Heart left ventricle (tissue), 16 donors: ENCODE results near the gene MAML3. TPM values are rescaled to one million over a fixed set of nuclear protein-coding genes. Genes with fewer than 3 reads are reported as not detected.

Experiments
- ATAC-seq, 4 donors: fragments of 200-7000 bp; cut with Tn5 transposase; one replicate each; pipeline ENCODE4 v1.9.1; 2020 to 2022; ENCODE audit warnings: moderate library complexity in 4 of 4, mild to moderate bottlenecking in 3 of 4, moderate number of reproducible peaks in 1 of 4
- DNase-seq, 5 donors: peaks; one replicate each; pipeline ENCODE4 v3.0.0-alpha.2; 2020
- H3K27ac ChIP-seq, 12 donors: fragments of 200-600 bp; sonication (generic) in 4 of 12; one replicate each; pipeline versions ENCODE4 v1.5.0 to v1.8.0; 2016 to 2022; ENCODE audit warnings: mild to moderate bottlenecking in 2 of 12
- H3K27me3 ChIP-seq, 9 donors: fragments of 200-600 bp; sonication (generic) in 2 of 9; one replicate each; pipeline versions ENCODE4 v1.5.1 to v1.8.0; 2016 to 2022; ENCODE audit warnings: mild to moderate bottlenecking in 3 of 9
- H3K36me3 ChIP-seq, 9 donors: fragments of 200-600 bp; sonication (generic) in 2 of 9; one replicate each; pipeline versions ENCODE4 v1.5.0 to v1.8.0; 2018 to 2022; ENCODE audit warnings: mild to moderate bottlenecking in 2 of 9
- H3K4me1 ChIP-seq, 12 donors: fragments of 200-600 bp; sonication (generic) in 4 of 12; one replicate each; pipeline versions ENCODE4 v1.5.0 to v1.8.0; 2016 to 2022; ENCODE audit warnings: mild to moderate bottlenecking in 3 of 12
- H3K4me3 ChIP-seq, 12 donors: fragments of 200-600 bp; sonication (generic) in 4 of 12; one replicate each; pipeline versions ENCODE4 v1.5.0 to v1.8.0; 2017 to 2022; ENCODE audit warnings: mild to moderate bottlenecking in 9 of 12, moderate library complexity in 4 of 12
- H3K9me3 ChIP-seq, 12 donors: fragments of 200-600 bp; sonication (generic) in 4 of 12; one replicate each; pipeline versions ENCODE4 v1.5.0 to v1.8.0; 2016 to 2022; ENCODE audit warnings: mild to moderate bottlenecking in 1 of 12
- CTCF ChIP-seq, 12 donors: fragments of 200-600 bp; sonication (generic) in 4 of 12; IDR thresholded peaks; one replicate each; pipeline versions ENCODE4 v1.5.0 to v1.8.0; 2018 to 2022; ENCODE audit warnings: antibody characterized with exemption in 12 of 12, mild to moderate bottlenecking in 5 of 12
- POLR2A ChIP-seq, 2 donors: fragments of 450-650 bp; IDR thresholded peaks; one replicate each; pipeline ENCODE4 v1.6.1; 2017; ENCODE audit warnings: antibody characterized with exemption in 2 of 2, mild to moderate bottlenecking in 2 of 2, moderate library complexity in 2 of 2
- WGBS, 4 donors: extraction: QIAGEN DNeasy Blood & Tissue Kit in 2 of 4; methylation state at CpG; one replicate each; pipeline versions ENCODE4 v1.1.5 to v1.1.7; 2013 to 2018; 5-methylcytosine and 5-hydroxymethylcytosine counted together
- intact Hi-C, 10 donors: fragments of 100-400 bp; cut with DNase I; formaldehyde crosslinking; loops; one replicate each; pipeline versions ENCODE4 v1.11.1 to v1.14.2; 2022
- polyA plus RNA-seq, 2 donors: library from polyadenylated mRNA; stranded (reverse); fragments of 200-250 nt; gene quantifications; one replicate each; pipeline ENCODE4 v1.2.3, GENCODE V29; 2013
- total RNA-seq, 9 donors: library from RNA; depleted of rRNA in 2 of 9; stranded (reverse); fragments of >200 nt in 2 of 9; fragmentation: NEBNext Ultra II Directional in 3 of 9; extraction: Animal tissue kit (Norgen Biotek cat#: 25700) in 3 of 9; gene quantifications; one replicate each; pipeline versions ENCODE4 v1.1.0 to v1.2.4, GENCODE V29; 2016 to 2023
- donor health status: ischemic (EF 13 %, LVEDD 7.1; RV severe dilation, severe dysfunction).
- donor health status: healthy with polysubstance abuse.
- donor health status: DM: no; HTN: yes; CAD: no.
- donor health status: DM: no; HTN: no; CAD: no.
- donor health status: ischemic (EF 25% LVEDD 6.9; RV normal size, moderate dysfunction).
- donor health status: ischemic (EF 25% LVEDD 5.7; RV mildly dilated, moderate dysfunction).
- donor health status: healthy.
- donor health status: DM: yes; HTN: yes; CAD: no.
- donor health status: ischemic (EF 35%, LVEDD 5.7; RV mildly dilated, moderate dysfunction).
- donor health status: nonischemic (EF 11% LVEDD 7.7; RV severe dilation, severe dysfunction).
- donor health status: DM: yes; HTN: yes; CAD: no.
- donor health status: PGD.
- donor health status: ischemic (EF 29% LVEDD 5.4; RV normal size, mild dysfunction).
- donor health status: nonischemic (EF 23%, LVEDD 6.1; RV moderate dilation, normal function).

MAML3 gene
- total and polyA plus RNA-seq, 11 donors, result 0.76 to 5.9 (median 2.4) TPM

DNA sequence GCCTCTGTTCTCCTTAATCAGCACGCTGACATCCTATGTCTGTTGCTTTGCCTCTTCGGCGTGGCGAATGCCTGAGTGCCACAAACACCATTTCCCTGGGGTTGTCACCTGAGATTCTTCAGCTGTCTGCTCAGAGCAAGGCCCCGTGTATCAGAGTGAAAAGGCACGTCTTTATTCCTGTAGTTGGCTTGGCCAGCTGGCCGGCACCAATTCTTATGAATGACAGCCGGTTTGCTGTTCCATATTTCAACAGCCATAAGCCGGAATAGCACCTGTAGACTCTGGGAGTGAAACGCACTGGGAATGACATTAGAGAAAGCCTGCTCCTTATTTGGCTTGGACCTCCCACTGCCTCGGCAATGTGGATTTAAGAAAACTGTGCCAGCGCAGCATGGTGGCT, 399.0 kb downstream of the MAML3 start:
- H3K4me1 ChIP-seq, result peaks cover 0 to 9% (median 0%) of the 10 kb centered on the region in 12 donors
- intact Hi-C loops, result loop anchor here in 1 of 10 donors (10.0 kb wide), 1 partner anchor 110 kb away; no protein-coding TSS in a partner anchor
- TF ChIP-seq POLR2A (IDR thresholded peaks at IDR 0.05) (no peak), CTCF (IDR thresholded peaks at IDR 0.05) (no peak)

GRCh38 chr4:139753686-139754085, 400.3 kb downstream of the MAML3 start:
- no peak for ATAC-seq
- no peak for DNase-seq
- H3K4me1 ChIP-seq, result peaks cover 0 to 9% (median 0%) of the 10 kb centered on the region in 12 donors
- H3K36me3 ChIP-seq, result no peaks in the 10 kb centered on the region
- no peak overlapping the region for H3K4me3 ChIP-seq
- no peak overlapping the region for H3K27ac ChIP-seq
- intact Hi-C loops, result loop anchor here in 1 of 10 donors (10.0 kb wide), 1 partner anchor 111 kb away; no protein-coding TSS in a partner anchor
- no peaks in the 10 kb centered on the region for H3K9me3 ChIP-seq
- H3K27me3 ChIP-seq, result no peaks in the 10 kb centered on the region
- WGBS, 4 donors, result 91 to 96% (median 94%) methylated on average over 3 of the region's 3 CpGs
- no peak for TF ChIP-seq CTCF (IDR thresholded peaks at IDR 0.05)
- TF ChIP-seq POLR2A (IDR thresholded peaks at IDR 0.05), result no peak

More for the DNA sequence above, 399.0 kb downstream of the MAML3 start:
- no peaks in the 10 kb centered on the region for H3K9me3 ChIP-seq
- no peak overlapping the region for H3K4me3 ChIP-seq
- no peaks in the 10 kb centered on the region for H3K27me3 ChIP-seq
- 83 to 93% (median 88%) methylated on average over 12 of the region's 12 CpGs for WGBS, 4 donors
- H3K27ac ChIP-seq, result no peak overlapping the region
- no peak for DNase-seq
- no peaks in the 10 kb centered on the region for H3K36me3 ChIP-seq
- no peak for ATAC-seq

DNA sequence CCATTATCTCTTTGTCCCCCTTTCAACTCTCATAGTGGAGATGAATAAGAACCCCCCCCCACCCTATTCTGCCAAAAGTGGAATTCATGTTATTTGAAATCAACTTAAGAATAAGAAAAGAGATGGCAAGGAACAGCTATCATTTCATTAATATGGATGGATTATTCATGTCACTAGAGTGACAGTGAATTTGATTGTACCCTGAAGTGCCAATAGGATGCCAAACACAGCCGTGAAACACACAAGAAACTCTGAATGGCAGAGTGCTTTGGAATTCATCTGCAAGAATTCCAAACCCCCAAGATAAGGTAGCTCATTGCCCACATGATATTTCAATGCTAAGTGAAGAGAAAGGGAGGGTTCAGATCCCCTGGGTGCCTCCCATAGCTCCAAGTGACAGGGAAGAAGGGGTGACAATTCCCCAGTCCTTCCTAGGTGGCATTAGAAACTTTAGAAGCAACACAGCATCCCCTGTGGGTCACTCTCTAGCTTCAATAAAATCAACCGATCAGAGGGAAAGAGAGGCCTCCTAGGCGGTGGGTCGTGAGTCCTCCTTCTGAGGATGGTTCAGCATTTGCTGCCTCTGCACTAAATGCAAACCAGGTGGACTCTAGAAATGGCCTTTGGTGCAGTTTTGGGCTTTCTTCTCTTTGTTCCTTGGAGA, 404.0 kb downstream of the MAML3 start:
- no peak overlapping the region for H3K4me3 ChIP-seq
- no peaks in the 10 kb centered on the region for H3K27me3 ChIP-seq
- no peak overlapping the region for H3K27ac ChIP-seq
- no peaks in the 10 kb centered on the region for H3K9me3 ChIP-seq
- ATAC-seq, result no peak
- intact Hi-C loops, result loop anchor here in 1 of 10 donors (10.0 kb wide), 1 partner anchor 115 kb away; no protein-coding TSS in a partner anchor
- H3K36me3 ChIP-seq, result no peaks in the 10 kb centered on the region
- no peak for DNase-seq
- TF ChIP-seq POLR2A (IDR thresholded peaks at IDR 0.05) (no peak), CTCF (IDR thresholded peaks at IDR 0.05) (no peak)
- WGBS, 4 donors, result 81 to 88% (median 85%) methylated on average over 4 of the region's 4 CpGs
- H3K4me1 ChIP-seq, result no peaks in the 10 kb centered on the region

GRCh38 chr4:139749338-139749737, 404.6 kb downstream of the MAML3 start:
- Histone ChIP-seq H3K4me3 (no peak overlapping the region), H3K27ac (no peak overlapping the region), H3K36me3 (no peaks in the 10 kb centered on the region), H3K9me3 (no peaks in the 10 kb centered on the region), H3K4me1 (peaks cover 0 to under 1% (median 0%) of the 10 kb centered on the region in 12 donors), H3K27me3 (no peaks in the 10 kb centered on the region)
- intact Hi-C loops, result no loop called here
- TF ChIP-seq POLR2A (IDR thresholded peaks at IDR 0.05) (no peak), CTCF (IDR thresholded peaks at IDR 0.05) (no peak)
- WGBS, 4 donors, result 71 to 84% (median 79%) methylated on average over 6 of the region's 6 CpGs
- ATAC-seq (no peak), DNase-seq (no peak)
